ENCODE results near the gene PTPN14. TPM values are rescaled to one million over a fixed set of nuclear protein-coding genes. Genes with fewer than 3 reads are reported as not detected.

PTPN14 gene
- polyA plus RNA-seq, 4 donors: 34.1 to 39.7 (median 37.5) TPM

GRCh38 chr1:214380396-214380795 lies 171.0 kb downstream of the PTPN14 start:
- DNase-seq (ENCODE audit: low read depth in 4 of 4, low spot score in 3 of 4): peak in 2 of 4 donors; percentile 29 to 45

GRCh38 chr1:214379236-214379970 lies 172.0 kb downstream of the PTPN14 start:
- DNase-seq (ENCODE audit: low read depth in 4 of 4, low spot score in 3 of 4): no peak

- DNase-seq (ENCODE audit: low read depth in 4 of 4, low spot score in 3 of 4): no peak
Observed at GRCh38 chr1:214378492-214378891, 172.9 kb downstream of the PTPN14 start.

GRCh38 chr1:214377886-214378285 lies 173.5 kb downstream of the PTPN14 start:
- DNase-seq (ENCODE audit: low read depth in 4 of 4, low spot score in 3 of 4): no peak

- no peak for DNase-seq (ENCODE audit: low read depth in 4 of 4, low spot score in 3 of 4)
Observed at GRCh38 chr1:214377485-214377884, 173.9 kb downstream of the PTPN14 start.

- no peak for DNase-seq (ENCODE audit: low read depth in 4 of 4, low spot score in 3 of 4)
Observed at GRCh38 chr1:214372092-214372491, 179.3 kb downstream of the PTPN14 start.

GRCh38 chr1:214370615-214371014 lies 180.8 kb downstream of the PTPN14 start:
- no peak for DNase-seq (ENCODE audit: low read depth in 4 of 4, low spot score in 3 of 4)

GRCh38 chr1:214369364-214369763 lies 182.0 kb downstream of the PTPN14 start:
- DNase-seq (ENCODE audit: low read depth in 4 of 4, low spot score in 3 of 4): no peak

GRCh38 chr1:214367841-214368240 lies 183.6 kb downstream of the PTPN14 start:
- DNase-seq (ENCODE audit: low read depth in 4 of 4, low spot score in 3 of 4): no peak

GRCh38 chr1:214364786-214365295 lies 186.6 kb downstream of the PTPN14 start:
- no peak for DNase-seq (ENCODE audit: low read depth in 4 of 4, low spot score in 3 of 4)

GRCh38 chr1:214364386-214364785 lies 187.0 kb downstream of the PTPN14 start:
- DNase-seq (ENCODE audit: low read depth in 4 of 4, low spot score in 3 of 4): no peak

GRCh38 chr1:214363386-214363785 lies 188.0 kb downstream of the PTPN14 start:
- DNase-seq (ENCODE audit: low read depth in 4 of 4, low spot score in 3 of 4): no peak

- no peak for DNase-seq (ENCODE audit: low read depth in 4 of 4, low spot score in 3 of 4)
Observed at GRCh38 chr1:214362188-214362882, 189.1 kb downstream of the PTPN14 start.

GRCh38 chr1:214361636-214362035 lies 189.8 kb downstream of the PTPN14 start:
- DNase-seq (ENCODE audit: low read depth in 4 of 4, low spot score in 3 of 4): no peak

- DNase-seq (ENCODE audit: low read depth in 4 of 4, low spot score in 3 of 4): no peak
Observed at GRCh38 chr1:214360525-214361164, 190.8 kb downstream of the PTPN14 start.

GRCh38 chr1:214360116-214360515 lies 191.3 kb downstream of the PTPN14 start:
- DNase-seq (ENCODE audit: low read depth in 4 of 4, low spot score in 3 of 4): no peak

- DNase-seq (ENCODE audit: low read depth in 4 of 4, low spot score in 3 of 4): no peak
Observed at GRCh38 chr1:214354440-214355148, 196.8 kb downstream of the PTPN14 start.

- DNase-seq (ENCODE audit: low read depth in 4 of 4, low spot score in 3 of 4): no peak
Observed at GRCh38 chr1:214352838-214353237, 198.6 kb downstream of the PTPN14 start.

- DNase-seq (ENCODE audit: low read depth in 4 of 4, low spot score in 3 of 4): no peak
Observed at GRCh38 chr1:214351551-214352277, 199.7 kb downstream of the PTPN14 start.

- DNase-seq (ENCODE audit: low read depth in 4 of 4, low spot score in 3 of 4): no peak
Observed at GRCh38 chr1:214349781-214350180, 201.6 kb downstream of the PTPN14 start.
